Lower lobe of right lung (tissue), 2 donors: ENCODE data around the gene CEP97. TPM values are rescaled to one million over a fixed set of nuclear protein-coding genes. Genes with fewer than 3 reads are reported as not detected.

Experiments used
- ATAC-seq, 2 donors: fragments of 200-7000 bp; cut with Tn5 transposase; one replicate each; pipeline ENCODE4 v1.9.1; 2020 to 2022; ENCODE audit warnings: mild to moderate bottlenecking in 2 of 2, moderate library complexity in 2 of 2
- DNase-seq: peaks from one replicate; pipeline ENCODE4 v3.0.0-alpha.2; 2020
- H3K27ac ChIP-seq: fragments of 200-600 bp; one replicate; pipeline ENCODE4 v1.8.0; 2022
- H3K27me3 ChIP-seq: fragments of 200-600 bp; one replicate; pipeline ENCODE4 v1.8.0; 2022; ENCODE audit warnings: low read depth
- H3K36me3 ChIP-seq: fragments of 200-600 bp; one replicate; pipeline ENCODE4 v1.8.0; 2022; ENCODE audit warnings: mild to moderate bottlenecking
- H3K4me1 ChIP-seq: fragments of 200-600 bp; one replicate; pipeline ENCODE4 v1.8.0; 2022
- H3K4me3 ChIP-seq: fragments of 200-600 bp; one replicate; pipeline ENCODE4 v1.8.0; 2022; ENCODE audit warnings: mild to moderate bottlenecking
- H3K9me3 ChIP-seq: fragments of 200-600 bp; one replicate; pipeline ENCODE4 v1.8.0; 2022
- intact Hi-C: fragments of 100-400 bp; cut with DNase I; formaldehyde crosslinking; loops from one replicate; pipeline ENCODE4 v1.11.0; 2022
- total RNA-seq: library from RNA; stranded (reverse); fragmentation: NEBNext Ultra II Directional; extraction: Animal tissue kit (Norgen Biotek cat#: 25700); gene quantifications from one replicate; pipeline ENCODE4 v1.2.1, GENCODE V29; 2021
- TF ChIP-seq, protein P1 (sequence below): fragments of 200-600 bp; IDR thresholded peaks from one replicate; pipeline ENCODE4 v1.8.0; 2022; ENCODE audit warnings: antibody characterized with exemption, mild to moderate bottlenecking
- donor health status: DM: no; HTN: yes; CAD: no; lungs with severe emphysema.

Gene CEP97
- total RNA-seq, 1 donor from 2014 or later: 8.0 TPM

DNA sequence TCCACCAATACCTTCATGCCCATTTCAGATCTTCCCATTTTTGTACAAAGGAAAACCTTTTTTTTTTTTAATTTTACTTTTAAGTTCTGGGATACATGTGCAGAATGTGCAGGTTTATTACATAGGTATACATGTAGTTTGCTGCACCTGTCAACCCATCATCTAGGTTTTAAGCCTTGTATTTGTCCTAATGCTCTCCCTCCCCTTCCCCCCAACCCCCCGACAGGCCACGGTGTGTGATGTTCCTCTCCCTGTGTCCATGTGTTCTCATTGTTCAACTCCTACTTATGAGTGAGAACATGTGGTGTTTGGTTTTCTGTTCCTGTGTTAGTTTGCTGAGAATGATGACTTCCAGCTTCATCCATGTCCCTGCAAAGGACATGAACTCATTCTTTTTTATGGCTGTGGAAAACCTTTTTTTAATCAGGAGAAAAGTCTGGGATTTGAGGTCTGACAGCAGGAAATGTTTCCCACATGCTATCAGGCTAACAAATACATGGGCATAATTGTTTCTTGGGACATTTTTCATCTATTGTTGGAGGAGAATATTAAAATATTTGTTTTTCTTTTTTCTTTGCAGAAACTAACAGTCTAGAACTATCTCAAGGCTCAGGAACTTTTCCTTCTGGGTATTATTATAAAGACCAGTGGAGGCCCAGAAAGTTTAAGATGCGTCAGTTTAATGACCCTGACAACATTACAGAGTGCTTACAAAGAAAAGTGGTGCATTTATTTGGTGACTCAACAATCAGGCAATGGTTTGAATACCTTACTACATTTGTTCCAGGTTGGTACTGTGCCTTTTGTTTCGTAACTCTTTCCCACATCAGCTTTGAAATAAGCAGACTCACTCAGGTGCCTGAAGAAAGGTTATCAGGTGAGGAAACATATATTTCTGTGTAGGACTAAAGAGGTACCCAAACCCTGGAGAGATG lies 92.1 kb downstream of the CEP97 start:
- H3K4me3 ChIP-seq: no peak overlapping the region
- TF ChIP-seq, protein P1, sequence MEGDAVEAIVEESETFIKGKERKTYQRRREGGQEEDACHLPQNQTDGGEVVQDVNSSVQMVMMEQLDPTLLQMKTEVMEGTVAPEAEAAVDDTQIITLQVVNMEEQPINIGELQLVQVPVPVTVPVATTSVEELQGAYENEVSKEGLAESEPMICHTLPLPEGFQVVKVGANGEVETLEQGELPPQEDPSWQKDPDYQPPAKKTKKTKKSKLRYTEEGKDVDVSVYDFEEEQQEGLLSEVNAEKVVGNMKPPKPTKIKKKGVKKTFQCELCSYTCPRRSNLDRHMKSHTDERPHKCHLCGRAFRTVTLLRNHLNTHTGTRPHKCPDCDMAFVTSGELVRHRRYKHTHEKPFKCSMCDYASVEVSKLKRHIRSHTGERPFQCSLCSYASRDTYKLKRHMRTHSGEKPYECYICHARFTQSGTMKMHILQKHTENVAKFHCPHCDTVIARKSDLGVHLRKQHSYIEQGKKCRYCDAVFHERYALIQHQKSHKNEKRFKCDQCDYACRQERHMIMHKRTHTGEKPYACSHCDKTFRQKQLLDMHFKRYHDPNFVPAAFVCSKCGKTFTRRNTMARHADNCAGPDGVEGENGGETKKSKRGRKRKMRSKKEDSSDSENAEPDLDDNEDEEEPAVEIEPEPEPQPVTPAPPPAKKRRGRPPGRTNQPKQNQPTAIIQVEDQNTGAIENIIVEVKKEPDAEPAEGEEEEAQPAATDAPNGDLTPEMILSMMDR: no peak
- no peaks in the 10 kb centered on the region for H3K27me3 ChIP-seq
- intact Hi-C loops: no loop called here
- H3K36me3 ChIP-seq: peaks cover 12% of the 10 kb centered on the region
- no peak overlapping the region for H3K27ac ChIP-seq
- ATAC-seq: no peak
- no peaks in the 10 kb centered on the region for H3K9me3 ChIP-seq
- DNase-seq: no peak
- H3K4me1 ChIP-seq: peaks cover 13% of the 10 kb centered on the region

DNA sequence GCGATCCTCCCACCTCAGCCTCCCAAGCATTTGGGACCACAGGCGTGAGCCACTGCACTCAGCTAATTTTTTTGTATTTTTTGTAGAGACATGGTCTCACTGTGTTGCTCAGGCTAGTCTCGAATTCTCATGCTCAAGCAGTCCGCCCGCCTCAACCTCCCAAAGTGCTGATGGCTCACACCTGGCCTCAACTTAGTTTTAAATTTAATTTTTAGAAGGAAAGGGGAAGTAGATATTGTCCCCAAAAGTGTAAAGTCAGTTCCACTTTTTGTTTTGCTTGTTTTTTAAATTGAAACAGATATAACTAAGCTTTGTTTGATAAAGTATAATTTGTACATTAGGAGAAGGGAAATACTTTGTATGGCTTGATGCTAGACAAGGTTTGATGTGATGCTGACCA lies 93.6 kb downstream of the CEP97 start:
- Histone ChIP-seq H3K27me3 (no peaks in the 10 kb centered on the region), H3K4me3 (no peak overlapping the region), H3K9me3 (no peaks in the 10 kb centered on the region), H3K4me1 (peaks cover 13% of the 10 kb centered on the region), H3K27ac (no peak overlapping the region), H3K36me3 (peaks cover 19% of the 10 kb centered on the region)
- TF ChIP-seq, protein P1: no peak
- DNase-seq (no peak), ATAC-seq (no peak)
- intact Hi-C loops: no loop called here

DNA sequence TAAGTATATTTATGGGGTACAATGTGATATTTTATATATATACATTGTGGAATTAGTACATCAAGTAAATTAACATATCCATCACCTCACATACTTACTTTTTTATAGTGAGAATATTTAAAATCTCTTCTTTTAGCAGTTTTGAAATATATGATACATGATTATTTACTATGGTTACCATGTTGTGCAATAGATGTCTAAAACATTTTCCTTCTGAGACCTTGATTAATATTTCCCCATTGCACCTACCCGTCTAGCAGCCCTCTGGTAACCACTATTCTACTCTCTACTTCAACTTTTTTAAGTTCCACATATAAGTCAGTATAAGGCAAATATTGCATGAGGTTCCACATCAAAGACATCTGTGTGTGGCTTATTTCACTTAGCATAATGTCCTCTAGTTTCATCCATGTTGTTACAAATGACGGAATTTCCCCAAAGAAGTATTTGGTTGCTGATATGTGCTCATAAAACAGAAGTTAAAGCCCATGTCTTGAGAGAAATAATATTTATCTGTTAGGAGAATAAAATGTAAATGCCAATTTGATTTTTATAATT lies 95.3 kb downstream of the CEP97 start:
- Histone ChIP-seq H3K4me3 (no peak overlapping the region), H3K4me1 (peaks cover 5% of the 10 kb centered on the region), H3K27ac (no peak overlapping the region), H3K27me3 (no peaks in the 10 kb centered on the region), H3K9me3 (no peaks in the 10 kb centered on the region), H3K36me3 (peaks cover 19% of the 10 kb centered on the region)
- ATAC-seq: peak; percentile 46 to 54
- intact Hi-C loops: no loop called here
- DNase-seq: no peak
- TF ChIP-seq, protein P1: no peak

Other genes starting within 250 kb of the CEP97 start
- gene SENP7, start 211.4 kb upstream of the CEP97 start, total RNA-seq: 18.2 TPM
- gene TRMT10C, start 162.7 kb upstream of the CEP97 start, total RNA-seq: 17.4 TPM
- gene PCNP, start 150.4 kb upstream of the CEP97 start, total RNA-seq: 137 TPM
- gene ZBTB11, start 47.5 kb upstream of the CEP97 start, total RNA-seq: 23.5 TPM
- gene RPL24, start 37.9 kb upstream of the CEP97 start, total RNA-seq: 793 TPM
- 22.0 TPM for gene NXPE3, start 54.6 kb downstream of the CEP97 start, total RNA-seq
- 76.2 TPM for gene NFKBIZ, start 124.9 kb downstream of the CEP97 start, total RNA-seq